ENCODE data around the gene FOSL1. TPM values are rescaled to one million over a fixed set of nuclear protein-coding genes. Genes with fewer than 3 reads are reported as not detected.

Gene FOSL1
- total and polyA plus RNA-seq, 4 donors, result 0.17 to 0.20 TPM; not detected in 2

DNA sequence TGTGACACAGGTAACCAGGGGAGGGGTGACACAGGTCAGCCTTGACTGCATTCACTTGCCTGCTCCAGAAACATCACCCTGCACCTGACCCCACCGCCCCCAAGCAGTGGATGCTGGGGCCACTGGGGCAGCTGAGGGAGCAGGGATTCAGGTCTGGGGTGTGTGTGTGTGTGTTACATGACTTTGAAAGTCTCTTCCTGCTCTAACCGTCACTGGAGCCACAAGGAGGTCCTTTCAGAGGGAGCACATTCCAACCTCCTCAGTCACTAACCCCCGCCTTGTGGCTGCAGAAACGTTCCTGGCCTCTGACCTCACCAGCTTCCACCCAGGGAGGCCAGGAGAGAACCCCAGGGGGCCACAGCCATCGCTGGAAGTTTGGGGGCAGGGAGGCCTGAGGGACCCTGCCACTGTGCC lies 2.9 kb upstream of the FOSL1 start:
- TF ChIP-seq TAF1 (conservative IDR thresholded peaks at IDR 0.05), result no peak
- TF ChIP-seq JUND (IDR thresholded peaks at IDR 0.05), result no peak
- TF ChIP-seq FOXA2 (IDR thresholded peaks at IDR 0.05), result no peak
- no peak for TF ChIP-seq GABPA (IDR thresholded peaks at IDR 0.05 in 1 of 2, conservative IDR thresholded peaks at IDR 0.05 in 1 of 2)
- no peak for TF ChIP-seq ZBTB33 (IDR thresholded peaks at IDR 0.05)
- no peak for TF ChIP-seq NR2F2 (IDR thresholded peaks at IDR 0.05)
- no peak for TF ChIP-seq ATF3 (IDR thresholded peaks at IDR 0.05)
- TF ChIP-seq HNF4A (conservative IDR thresholded peaks at IDR 0.05), result no peak
- TF ChIP-seq, protein P1, sequence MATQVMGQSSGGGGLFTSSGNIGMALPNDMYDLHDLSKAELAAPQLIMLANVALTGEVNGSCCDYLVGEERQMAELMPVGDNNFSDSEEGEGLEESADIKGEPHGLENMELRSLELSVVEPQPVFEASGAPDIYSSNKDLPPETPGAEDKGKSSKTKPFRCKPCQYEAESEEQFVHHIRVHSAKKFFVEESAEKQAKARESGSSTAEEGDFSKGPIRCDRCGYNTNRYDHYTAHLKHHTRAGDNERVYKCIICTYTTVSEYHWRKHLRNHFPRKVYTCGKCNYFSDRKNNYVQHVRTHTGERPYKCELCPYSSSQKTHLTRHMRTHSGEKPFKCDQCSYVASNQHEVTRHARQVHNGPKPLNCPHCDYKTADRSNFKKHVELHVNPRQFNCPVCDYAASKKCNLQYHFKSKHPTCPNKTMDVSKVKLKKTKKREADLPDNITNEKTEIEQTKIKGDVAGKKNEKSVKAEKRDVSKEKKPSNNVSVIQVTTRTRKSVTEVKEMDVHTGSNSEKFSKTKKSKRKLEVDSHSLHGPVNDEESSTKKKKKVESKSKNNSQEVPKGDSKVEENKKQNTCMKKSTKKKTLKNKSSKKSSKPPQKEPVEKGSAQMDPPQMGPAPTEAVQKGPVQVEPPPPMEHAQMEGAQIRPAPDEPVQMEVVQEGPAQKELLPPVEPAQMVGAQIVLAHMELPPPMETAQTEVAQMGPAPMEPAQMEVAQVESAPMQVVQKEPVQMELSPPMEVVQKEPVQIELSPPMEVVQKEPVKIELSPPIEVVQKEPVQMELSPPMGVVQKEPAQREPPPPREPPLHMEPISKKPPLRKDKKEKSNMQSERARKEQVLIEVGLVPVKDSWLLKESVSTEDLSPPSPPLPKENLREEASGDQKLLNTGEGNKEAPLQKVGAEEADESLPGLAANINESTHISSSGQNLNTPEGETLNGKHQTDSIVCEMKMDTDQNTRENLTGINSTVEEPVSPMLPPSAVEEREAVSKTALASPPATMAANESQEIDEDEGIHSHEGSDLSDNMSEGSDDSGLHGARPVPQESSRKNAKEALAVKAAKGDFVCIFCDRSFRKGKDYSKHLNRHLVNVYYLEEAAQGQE (IDR thresholded peaks at IDR 0.05), result no peak
- no peak for TF ChIP-seq RAD21 (IDR thresholded peaks at IDR 0.05)
- TF ChIP-seq, protein P2, sequence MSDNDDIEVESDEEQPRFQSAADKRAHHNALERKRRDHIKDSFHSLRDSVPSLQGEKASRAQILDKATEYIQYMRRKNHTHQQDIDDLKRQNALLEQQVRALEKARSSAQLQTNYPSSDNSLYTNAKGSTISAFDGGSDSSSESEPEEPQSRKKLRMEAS (IDR thresholded peaks at IDR 0.05), result no peak
- no peak for TF ChIP-seq FOXA1 (IDR thresholded peaks at IDR 0.05)
- TF ChIP-seq SP1 (IDR thresholded peaks at IDR 0.05), result no peak
- TF ChIP-seq CTCF (IDR thresholded peaks at IDR 0.05; ENCODE audit: low read depth, low read length, missing input control), result no peak
- no peak for TF ChIP-seq YY1 (IDR thresholded peaks at IDR 0.05)
- TF ChIP-seq EGR1 (IDR thresholded peaks at IDR 0.05; ENCODE audit: low read depth in 2 of 2), result no peak
- WGBS, result 30% methylated on average over 5 of the region's 5 CpGs
- no peak for DNase-seq (ENCODE audit: low spot score)
- Histone ChIP-seq H3K27ac (ENCODE audit: low read depth in 1 of 2, low read length in 2 of 2) (no peak overlapping the region), H3K27me3 (ENCODE audit: control insufficient read depth in 4 of 4, insufficient read depth in 4 of 4, low read length in 3 of 4) (no peaks in the 10 kb centered on the region), H3K4me3 (ENCODE audit: low read depth in 1 of 3, low read length in 3 of 3) (no peak overlapping the region), H3K9ac (ENCODE audit: low read depth in 1 of 2, low read length in 2 of 2) (no peak overlapping the region), H3K4me1 (ENCODE audit: control insufficient read depth in 4 of 4, insufficient read depth in 4 of 4, low read length in 3 of 4) (peaks cover 0 to 16% (median 10%) of the 10 kb centered on the region in 4 donors), H3K9me3 (ENCODE audit: control insufficient read depth in 4 of 4, low read length in 3 of 4) (no peaks in the 10 kb centered on the region), H3K36me3 (ENCODE audit: control insufficient read depth in 4 of 4, insufficient read depth in 3 of 4, low read depth in 1 of 4, low read length in 3 of 4) (peaks cover 0 to 1% (median 0%) of the 10 kb centered on the region in 4 donors)

DNA sequence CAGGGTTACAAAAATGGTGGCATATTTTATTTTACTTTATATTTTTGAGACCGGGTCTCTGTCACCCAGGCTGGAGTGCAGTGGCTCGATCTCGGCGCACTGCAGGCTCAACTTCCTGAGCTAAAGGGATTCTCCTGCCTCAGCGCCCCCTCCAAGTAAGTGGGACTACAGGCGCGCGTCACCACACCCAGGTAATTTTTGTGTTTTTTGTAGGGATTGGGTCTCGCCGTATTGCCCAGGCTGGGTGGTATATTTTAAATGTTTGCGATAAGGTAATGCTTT lies 652 bp upstream of the FOSL1 start:
- no peak overlapping the region for H3K4me3 ChIP-seq (ENCODE audit: low read depth in 1 of 3, low read length in 3 of 3)
- H3K27me3 ChIP-seq (ENCODE audit: control insufficient read depth in 4 of 4, insufficient read depth in 4 of 4, low read length in 3 of 4), result no peaks in the 10 kb centered on the region
- peaks cover 0 to 1% (median 0%) of the 10 kb centered on the region in 4 donors for H3K36me3 ChIP-seq (ENCODE audit: control insufficient read depth in 4 of 4, insufficient read depth in 3 of 4, low read depth in 1 of 4, low read length in 3 of 4)
- DNase-seq (ENCODE audit: low spot score), result no peak
- H3K9ac ChIP-seq (ENCODE audit: low read depth in 1 of 2, low read length in 2 of 2), result no peak overlapping the region
- H3K4me1 ChIP-seq (ENCODE audit: control insufficient read depth in 4 of 4, insufficient read depth in 4 of 4, low read length in 3 of 4), result peaks cover 0 to 16% (median 10%) of the 10 kb centered on the region in 4 donors
- no peak overlapping the region for H3K27ac ChIP-seq (ENCODE audit: low read depth in 1 of 2, low read length in 2 of 2)
- 74% methylated on average over 11 of the region's 11 CpGs for WGBS
- no peaks in the 10 kb centered on the region for H3K9me3 ChIP-seq (ENCODE audit: control insufficient read depth in 4 of 4, low read length in 3 of 4)
- TF ChIP-seq ATF3 (IDR thresholded peaks at IDR 0.05) (no peak), HNF4A (conservative IDR thresholded peaks at IDR 0.05) (no peak), SP1 (IDR thresholded peaks at IDR 0.05) (no peak), FOXA2 (IDR thresholded peaks at IDR 0.05) (no peak), ZBTB33 (IDR thresholded peaks at IDR 0.05) (no peak), FOXA1 (IDR thresholded peaks at IDR 0.05) (no peak), GABPA (IDR thresholded peaks at IDR 0.05 in 1 of 2, conservative IDR thresholded peaks at IDR 0.05 in 1 of 2) (no peak), HNF4G (IDR thresholded peaks at IDR 0.05) (no peak), RAD21 (IDR thresholded peaks at IDR 0.05) (no peak), JUND (IDR thresholded peaks at IDR 0.05) (no peak), EGR1 (IDR thresholded peaks at IDR 0.05; ENCODE audit: low read depth in 2 of 2) (no peak)
- TF ChIP-seq, protein P2 (IDR thresholded peaks at IDR 0.05), result no peak
- TF ChIP-seq, protein P1 (IDR thresholded peaks at IDR 0.05), result no peak

All from liver (tissue), 9 donors.